Limb (tissue), 2 donors: ENCODE results near the gene STRIT1.
"Not testable (repeated sequence)": the region's sequence is repeated elsewhere in the genome, so short reads cannot be mapped to it uniquely, and the experiment has no call there.

ENCODE experiments used
- DNase-seq, 2 donors: peaks; one replicate each; pipeline ENCODE4 v3.0.0-alpha.2; 2016; ENCODE audit errors: extremely low spot score in 2 of 2

Gene STRIT1

DNA sequence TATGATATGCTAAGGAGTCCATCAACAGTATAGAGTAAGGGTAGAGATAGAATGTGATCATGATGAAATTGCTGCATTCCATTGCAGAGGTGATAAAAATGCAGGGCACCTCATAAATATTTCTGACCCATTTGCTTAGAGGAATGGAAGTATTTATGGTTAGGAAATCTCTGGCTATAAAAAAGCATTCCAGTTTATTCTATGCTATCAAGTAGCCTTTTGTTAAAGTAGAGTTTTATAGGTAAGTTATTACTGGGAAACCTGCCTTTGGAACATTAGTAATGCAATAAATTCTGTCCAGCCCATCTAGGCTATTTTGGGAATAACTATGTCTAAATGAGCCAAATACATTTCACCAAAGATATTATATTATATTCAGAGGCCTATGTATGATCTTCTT lies 19.8 kb upstream of the STRIT1 start:
- DNase-seq = peak in 1 of 2 donors; percentile 56

DNA sequence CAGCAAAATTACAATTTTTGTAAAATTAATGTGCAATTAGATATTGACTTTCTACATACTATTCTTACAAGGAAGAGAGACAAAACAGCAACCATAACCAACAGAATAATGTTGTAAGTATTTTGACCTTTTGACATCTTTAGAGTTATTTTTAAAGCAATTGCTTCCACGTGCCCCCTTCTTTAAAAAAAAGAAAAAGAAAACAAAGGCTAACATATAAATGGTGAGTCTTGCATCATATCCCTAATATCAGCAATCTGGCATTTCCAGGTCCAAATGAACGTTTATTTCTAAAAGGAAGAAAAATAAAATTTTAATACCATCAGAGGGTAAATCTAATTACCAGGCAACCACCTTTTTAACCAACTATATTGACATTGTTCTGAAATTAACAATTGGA lies 19.3 kb upstream of the STRIT1 start:
- no peak for DNase-seq

DNA sequence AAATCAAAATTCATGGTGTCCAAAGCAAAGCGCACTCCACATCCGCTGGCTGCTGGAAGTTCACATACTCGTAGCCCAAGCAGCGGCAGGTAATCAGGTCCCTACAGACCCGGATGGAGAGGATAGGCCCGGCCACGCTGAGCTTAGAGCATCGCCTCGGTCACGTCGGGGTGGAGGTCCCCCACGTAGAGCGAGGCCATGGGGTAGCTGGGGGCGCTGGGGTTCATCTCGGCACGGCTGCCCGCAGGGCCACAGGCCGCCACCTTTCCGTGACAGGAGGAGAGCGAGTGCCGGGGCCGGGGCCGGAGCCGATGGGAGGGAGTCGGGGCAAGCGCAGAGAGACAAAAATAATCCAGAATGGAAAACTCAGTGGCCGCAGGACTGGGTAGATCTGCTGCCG lies 16.1 kb upstream of the STRIT1 start:
- no peak for DNase-seq

DNA sequence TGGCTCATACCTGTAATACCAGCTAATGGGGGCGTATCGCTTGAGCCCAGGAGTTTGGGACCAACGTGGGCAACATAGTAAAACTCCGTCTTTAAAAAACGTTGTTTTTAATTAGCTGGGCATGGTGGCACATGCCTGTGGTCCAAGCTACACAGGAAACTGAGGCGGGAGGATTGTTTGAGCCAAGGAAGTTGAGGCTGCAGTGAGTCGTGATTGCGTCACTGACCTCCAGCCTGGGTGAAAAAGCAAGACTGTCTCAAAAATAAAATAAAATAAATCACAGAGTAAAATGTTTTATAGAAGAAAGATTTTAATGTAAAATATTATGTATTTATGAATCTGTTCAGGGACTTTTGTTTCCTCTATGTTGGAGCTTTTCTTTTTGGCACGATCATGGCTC lies 15.3 kb upstream of the STRIT1 start:
- DNase-seq = no peak

DNA sequence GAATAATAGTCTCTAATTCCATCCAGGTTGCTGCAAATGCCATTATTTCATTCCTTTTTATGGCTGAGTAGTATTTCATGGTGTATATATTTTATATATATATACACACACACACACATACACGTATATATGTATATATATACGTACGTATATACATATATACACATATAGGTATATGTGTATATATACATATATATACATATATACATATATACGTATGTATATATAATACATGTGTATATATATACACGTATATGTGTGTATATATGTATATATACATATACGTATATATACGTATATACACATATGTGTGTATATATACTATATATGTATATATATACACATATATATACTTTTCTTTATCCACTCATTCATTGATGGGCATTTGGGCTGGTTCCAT lies 13.7 kb upstream of the STRIT1 start:
- no peak for DNase-seq

DNA sequence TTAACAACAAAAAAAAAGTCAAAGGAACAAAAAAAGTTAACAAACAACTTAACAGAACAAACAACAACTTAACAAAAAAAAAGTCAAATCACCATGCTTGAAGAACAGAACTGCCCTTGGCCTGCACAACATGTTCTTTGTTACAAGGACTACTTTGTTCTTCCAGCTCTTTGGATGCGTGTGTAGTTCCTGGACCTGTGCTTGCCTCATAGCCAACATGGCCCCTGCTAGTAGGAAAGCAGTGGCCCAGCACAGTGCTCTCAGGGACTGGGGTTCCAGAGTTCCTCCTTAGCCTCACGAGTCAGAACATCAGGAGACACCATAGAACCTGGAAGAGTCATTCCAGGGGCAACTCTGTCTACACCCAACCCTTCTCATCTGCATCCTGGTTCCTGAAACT lies 10.9 kb upstream of the STRIT1 start:
- no peak for DNase-seq

DNA sequence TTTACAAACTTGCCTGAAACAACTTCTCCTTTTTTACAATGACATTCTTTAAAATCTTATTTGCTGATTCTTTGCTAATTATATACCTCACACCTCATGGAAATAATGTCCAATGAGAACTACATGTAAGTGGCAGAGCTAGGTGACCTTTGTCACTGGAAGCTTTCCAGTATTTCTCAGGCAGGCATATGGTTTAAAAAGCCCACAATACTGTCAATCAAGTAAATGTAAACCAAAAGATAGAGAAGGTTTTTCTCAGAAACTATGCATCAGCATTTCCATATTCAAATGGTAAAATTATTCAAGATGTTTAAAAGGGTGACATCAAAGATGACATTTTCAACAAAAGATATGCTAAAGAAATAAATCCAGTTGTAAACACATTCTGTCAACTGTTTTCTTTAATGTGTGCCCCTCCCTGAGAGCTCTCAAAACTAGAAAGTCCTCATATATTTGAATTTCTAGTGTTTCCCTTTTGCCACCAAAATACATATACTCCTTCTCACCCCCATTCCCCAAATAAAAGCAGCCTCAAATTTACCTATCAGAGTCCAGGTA lies 10.1 kb upstream of the STRIT1 start:
- no peak for DNase-seq

DNA sequence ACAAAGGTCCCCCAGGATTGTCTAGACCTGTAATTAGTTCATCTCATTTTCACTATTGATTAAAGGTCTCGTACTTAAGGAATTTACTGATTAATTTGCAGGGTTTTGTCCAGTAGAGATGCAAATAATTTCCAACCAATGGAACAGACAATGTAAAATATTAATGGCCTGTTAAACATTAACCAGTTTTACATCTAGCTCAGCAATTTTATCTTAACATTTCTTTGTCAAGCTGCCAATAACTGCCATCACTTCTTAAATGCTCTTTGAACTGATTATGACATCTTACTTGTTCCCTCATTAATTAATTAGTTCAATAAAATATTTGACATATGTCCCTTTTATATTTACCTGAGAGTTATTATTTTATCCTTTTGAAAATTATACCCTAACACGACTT lies 9.4 kb upstream of the STRIT1 start:
- no peak for DNase-seq

DNA sequence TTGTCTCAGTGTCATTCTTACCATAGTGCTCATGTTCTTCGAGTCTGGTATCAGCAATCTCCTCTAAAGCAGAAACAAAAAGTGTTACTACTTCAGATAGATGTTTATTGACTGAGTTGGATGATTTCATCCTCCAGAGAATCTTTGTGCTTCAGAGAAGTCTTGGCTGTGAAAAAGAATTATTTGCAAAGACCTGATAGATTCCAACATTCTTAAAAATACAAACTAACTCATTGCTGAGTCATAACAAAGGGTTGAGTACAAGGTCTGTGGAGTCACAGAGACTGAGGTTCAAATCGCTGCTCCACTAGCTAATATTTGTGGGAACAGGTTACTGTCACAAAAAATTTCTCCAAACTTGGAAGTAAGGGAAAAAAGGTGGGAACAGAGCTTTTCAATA lies 9.0 kb upstream of the STRIT1 start:
- no peak for DNase-seq

DNA sequence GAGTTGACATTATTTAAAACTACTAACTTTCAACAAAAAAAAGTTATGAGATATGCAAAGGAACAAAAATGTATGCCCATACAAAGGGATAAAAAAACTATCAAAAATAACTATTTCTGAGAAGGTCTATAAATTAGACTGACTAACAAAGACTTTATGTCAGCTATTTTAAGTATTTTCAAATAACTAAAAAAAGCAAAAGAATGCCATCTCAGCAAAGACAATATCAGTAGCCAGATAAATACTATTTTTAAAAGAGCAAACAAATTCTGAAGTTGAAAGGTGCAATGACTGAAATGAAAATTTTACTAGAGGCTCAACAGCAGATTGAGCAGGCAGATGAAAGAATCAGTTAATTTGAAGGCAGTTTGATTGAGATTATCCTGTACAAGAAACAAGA lies 3.6 kb upstream of the STRIT1 start:
- DNase-seq = no peak

DNA sequence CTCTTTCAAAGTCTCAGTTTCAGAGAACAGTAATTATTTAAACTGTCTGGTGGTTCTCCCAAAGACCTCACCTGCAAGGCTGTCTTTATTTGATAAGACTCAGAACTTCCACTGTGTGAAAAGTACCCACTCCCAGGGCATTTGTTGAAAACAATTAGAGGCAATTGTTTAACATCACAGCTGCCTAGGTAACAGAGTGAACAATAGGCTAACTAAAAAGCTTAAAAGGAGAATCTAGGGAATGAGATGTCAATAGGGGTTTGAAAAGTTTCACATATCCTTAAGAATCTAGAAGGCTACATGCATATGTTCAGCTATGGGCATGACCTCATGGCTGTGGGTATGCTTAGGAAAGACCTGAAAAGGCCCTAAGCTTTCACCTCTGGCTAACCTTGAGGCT lies 2.9 kb upstream of the STRIT1 start:
- DNase-seq = no peak

DNA sequence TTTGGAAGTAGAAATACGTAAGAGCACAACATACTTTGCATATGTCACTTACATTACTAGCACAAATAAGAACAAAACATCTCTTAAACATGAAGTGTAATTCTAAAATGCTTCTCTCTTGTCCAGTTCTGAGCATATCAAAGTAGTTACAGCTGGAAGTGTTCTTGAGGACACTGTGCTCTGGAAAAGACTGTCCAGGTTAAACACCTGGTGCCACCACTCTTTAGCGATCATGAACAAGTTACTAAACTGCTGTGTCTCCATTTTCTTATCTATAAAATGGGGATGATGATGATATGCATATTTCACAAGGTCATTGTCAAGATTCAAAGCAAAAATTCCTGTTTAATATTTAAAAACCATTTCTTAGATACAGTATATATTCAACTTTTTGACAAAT lies 790 bp downstream of the STRIT1 start:
- DNase-seq = no peak

DNA sequence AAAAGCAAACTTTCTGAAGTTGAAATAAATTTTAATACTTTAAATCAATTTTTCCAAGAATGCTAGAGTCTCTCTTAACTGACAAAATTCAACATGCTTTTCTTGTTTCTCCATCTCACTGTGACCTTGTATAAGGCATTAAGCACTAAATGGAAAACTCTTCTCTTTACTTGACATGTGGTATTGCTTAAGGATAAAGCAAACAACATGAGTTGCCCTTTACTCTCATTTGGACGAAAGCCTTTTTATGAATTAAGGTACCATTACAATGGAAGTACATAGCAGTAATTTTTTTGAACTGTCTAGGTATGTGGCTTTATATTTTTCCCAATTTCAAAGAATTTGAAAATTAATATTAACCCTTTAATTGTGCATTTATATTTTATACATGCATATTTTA lies 1.4 kb downstream of the STRIT1 start:
- no peak for DNase-seq

DNA sequence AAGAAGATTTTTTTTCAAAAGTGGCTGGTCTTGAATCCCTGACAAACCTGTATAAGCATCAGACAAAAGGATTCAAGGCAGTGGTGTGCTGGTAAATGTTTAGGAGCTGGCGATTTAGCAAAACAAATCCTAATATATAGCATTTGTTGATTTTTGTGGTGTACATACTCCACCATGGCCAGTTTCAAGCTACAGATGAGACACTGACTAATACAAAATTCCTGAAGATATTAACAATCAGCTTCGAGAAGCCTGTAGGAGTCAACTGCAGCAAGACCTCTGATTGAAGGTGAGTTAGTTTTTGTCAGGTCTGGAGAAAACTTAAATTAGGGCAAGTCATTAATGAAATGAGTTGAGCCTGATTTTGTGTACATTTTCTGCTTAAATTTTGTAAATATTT lies 6.7 kb downstream of the STRIT1 start:
- DNase-seq = no peak

DNA sequence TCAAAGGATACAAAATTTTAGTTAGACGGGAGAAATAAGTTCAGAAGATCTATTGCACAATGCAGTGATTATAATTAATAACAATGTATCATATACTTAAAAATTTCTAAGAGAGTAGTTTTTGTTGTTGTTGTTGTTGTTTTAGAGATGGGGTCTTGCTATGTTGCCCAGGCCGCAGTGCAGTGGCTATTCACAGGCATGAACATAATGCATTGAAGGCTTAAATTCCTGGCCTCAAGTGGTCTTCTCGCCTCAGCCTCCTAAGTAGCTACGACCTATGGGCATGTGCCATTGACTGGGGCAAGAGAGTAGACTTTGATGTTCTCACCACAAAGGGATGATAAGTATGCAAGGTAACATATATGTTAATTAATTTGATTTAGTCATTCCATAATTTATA lies 7.5 kb downstream of the STRIT1 start:
- no peak for DNase-seq

DNA sequence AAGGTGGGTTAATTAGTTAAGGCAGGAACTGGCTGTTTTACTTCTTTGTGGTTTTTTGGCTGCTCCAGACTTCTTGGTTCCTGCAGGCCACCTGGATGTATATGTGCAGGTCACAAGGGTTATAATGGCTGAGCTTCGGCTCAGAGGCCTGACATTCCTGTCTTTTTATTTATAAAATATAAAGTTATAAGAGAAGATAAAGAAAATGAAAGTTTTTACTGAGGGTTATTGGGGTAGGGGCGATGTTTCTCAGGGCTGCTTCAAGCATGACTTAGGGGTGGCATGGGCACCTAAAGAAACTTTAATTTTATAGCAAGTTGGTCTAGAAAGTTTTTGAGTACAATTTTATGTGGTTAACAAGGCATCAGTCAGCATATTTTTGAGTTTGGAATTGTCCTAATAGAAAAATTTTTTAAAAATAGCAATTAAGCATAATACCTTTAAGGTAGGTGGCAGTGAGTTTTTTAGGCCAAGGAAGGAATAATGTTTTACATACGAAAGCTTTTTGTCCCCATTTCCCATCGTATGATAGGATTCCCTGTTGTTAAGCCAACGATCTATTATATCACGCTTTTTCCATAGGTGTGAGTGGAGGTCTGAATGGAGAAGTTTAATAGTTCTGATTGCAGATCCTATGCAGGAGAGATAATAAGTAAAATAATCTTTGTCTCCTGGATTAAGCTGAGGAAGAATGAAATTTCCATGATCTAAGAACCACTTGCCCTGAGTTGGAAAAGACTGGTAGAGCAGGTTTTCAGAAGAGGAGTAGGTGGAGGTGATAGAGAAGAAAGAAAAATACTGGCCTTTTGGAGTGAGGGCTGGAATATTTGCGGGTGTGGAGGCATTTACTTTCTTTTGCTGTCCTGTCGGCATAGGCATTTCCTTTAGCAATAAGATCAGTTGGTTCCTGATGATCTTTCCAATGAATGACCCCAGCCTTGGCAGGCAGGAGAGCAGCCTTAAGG lies 10.1 kb downstream of the STRIT1 start:
- DNase-seq = no peak

DNA sequence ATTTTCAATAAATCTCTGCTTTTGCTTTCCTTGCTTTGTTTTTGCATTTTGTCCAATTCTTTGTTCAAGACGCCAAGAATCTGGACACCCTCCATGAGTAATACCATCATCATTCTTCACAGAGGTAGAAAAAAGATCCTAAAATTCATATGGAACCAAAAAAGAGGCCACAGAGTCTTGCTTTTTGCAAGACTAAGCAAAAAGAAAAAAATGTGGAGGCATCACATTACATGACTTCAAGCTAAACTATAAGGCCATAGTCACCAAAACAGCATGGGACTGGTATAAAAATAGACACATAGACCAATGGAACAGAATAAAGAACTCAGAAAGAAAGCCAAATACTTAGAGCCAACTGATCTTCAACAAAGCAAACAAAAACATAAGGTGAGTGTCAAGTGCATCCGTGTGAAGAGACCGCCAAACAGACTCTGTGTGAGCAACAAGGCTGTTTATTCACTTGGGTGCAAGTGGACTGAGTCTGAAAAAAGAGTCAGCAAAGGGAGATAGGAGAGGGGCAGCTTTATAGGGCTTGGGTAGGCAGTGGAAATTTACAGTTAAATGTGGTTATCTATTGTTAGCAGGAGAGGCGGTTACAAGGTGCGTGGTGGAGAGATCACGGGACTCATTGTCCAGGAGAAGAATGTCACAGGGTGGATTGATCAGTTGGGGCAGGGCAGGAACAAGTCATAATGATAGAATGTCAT lies 10.9 kb downstream of the STRIT1 start:
- no peak for DNase-seq

DNA sequence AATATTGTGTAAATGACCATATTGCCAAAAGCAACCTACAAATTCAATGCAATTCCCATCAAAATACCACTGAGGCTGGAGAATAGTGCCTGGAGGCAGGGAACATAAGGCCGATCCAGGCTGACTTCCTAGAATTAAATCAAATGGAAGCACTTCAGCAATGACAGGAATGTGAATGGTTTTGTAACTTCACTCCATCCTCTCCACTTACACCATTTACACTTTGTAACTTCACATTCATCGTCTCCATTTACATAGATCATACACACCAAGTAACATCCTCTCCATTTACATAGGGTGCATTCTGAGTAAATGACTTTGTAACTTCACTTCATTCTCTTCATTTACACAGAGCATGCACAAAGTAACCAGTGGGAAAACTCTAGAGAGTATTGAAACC lies 11.6 kb downstream of the STRIT1 start:
- no peak for DNase-seq

DNA sequence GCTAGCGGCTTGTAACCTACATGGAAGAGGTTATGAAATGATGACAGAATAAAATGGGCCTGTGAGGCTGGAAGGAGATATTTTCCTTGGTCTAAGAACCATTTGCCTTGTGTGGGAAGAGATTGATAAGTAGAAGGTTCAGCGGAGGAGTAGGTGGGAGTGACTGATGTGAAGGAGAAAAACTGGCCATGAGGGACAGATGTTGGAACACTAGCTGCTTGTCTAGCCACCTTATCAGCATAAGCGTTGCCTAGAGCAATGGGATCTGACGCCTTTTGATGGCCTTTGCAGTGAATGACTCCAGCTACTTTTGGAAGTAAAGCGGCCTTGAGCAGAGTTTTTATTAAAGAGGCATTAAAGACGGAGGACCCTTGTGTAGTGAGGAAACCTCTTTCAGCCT lies 17.4 kb downstream of the STRIT1 start:
- not testable (repeated sequence) for DNase-seq

DNA sequence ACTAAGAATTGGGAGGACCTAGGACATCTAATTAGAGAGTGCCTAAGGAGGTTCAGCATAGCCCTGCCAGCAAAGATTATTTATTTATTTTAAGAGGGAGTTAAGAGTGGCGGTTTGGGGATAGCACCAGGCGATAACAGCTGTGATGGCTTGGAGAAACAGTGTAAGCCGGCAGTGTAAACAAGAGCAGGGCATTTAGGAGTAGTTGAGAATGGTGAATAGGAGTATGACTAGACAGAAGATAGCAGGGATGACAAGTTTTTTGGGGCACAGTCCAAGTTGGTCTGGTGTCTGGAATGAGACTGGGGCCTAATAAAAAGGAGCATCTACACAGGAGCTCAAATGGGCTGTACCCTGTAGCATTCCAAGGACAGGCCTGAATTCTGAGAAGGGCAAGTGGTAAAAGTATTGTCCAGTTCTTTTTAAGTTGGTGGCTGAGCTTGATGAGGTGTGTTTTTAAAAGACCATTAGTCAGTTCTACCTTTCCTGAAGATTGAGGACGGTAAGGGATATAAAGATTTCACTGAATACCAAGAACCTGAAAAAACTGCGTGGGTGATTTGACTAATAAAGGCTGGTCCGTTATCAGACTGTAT lies 18.2 kb downstream of the STRIT1 start:
- DNase-seq = not testable (repeated sequence)

DNA sequence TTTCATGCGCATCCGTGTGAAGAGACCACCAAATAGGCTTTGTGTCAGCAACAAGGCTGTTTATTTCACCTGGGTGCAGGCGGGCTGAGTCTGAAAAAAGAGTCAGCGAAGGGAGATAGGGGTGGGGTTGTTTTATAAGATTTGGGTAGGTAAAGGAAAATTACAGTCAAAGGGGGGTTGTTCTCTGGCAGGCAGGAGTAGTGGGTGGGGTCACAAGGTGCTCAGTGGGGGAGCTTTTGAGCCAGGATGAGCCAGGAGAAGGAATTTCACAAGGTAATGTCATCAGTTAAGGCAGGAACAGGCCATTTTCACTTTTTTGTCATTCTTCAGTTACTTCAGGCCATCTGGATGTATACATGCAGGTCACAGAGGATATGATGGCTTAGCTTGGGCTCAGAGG lies 19.0 kb downstream of the STRIT1 start:
- DNase-seq = not testable (repeated sequence)

DNA sequence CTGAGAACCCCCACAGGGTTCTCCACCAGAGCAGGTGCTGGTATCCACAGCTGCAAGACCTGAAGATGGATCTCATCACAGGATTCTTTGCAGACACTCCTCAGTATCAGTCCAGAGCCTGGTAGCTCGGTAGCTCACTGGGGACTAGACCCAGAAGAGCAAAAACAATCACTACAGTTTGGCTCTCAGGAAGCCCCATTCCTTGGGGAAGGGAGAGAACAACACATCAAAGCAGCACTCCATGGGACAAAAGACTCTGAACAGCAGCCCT lies 22.2 kb downstream of the STRIT1 start:
- DNase-seq = no peak
